Activated CD8-positive, alpha-beta T cell treated with anti-CD3 and anti-CD28 coated beads, Interleukin-2, amount 10 ng/mL, durations not matched to agents 7 days and 5 days (primary cell): Measurements from ENCODE around the gene C10orf71. TPM values are rescaled to one million over a fixed set of nuclear protein-coding genes. Genes with fewer than 3 reads are reported as not detected.
A peak's percentile ranks its signal among the peaks of the same experiment; 100 is the strongest.

Source experiments
- ATAC-seq: fragments of 150-1000 bp; cut with Tn5 transposase; one replicate; pipeline ENCODE4 v1.10.0; 2021; ENCODE audit warnings: moderate library complexity
- CTCF ChIA-PET: fragments of 350-600 bp; sonication (Branson Sonifier 250); formaldehyde crosslinking; loops from one replicate; lab custom pipeline; 2021; ENCODE audit warnings: antibody characterized with exemption; lab: Charles Lee
- POLR2A ChIA-PET: fragments of 350-600 bp; sonication (Branson Sonifier 250); formaldehyde crosslinking; loops from one replicate; lab custom pipeline; 2021; ENCODE audit warnings: antibody characterized with exemption; lab: Charles Lee
- DNase-seq: peaks from one replicate; pipeline ENCODE4 v3.0.0-alpha.2; 2020
- H3K27ac Mint-ChIP-seq: one replicate; pipeline ENCODE4 v1.8.0; 2021; ENCODE audit warnings: mild to moderate bottlenecking, mixed read lengths
- H3K27me3 Mint-ChIP-seq: one replicate; pipeline ENCODE4 v1.8.0; 2021; ENCODE audit warnings: low read depth, mixed read lengths
- H3K36me3 Mint-ChIP-seq: one replicate; pipeline ENCODE4 v1.8.0; 2021; ENCODE audit warnings: low read depth, mixed read lengths
- H3K4me1 Mint-ChIP-seq: one replicate; pipeline ENCODE4 v1.8.0; 2021; ENCODE audit warnings: low read depth, mixed read lengths
- H3K4me3 Mint-ChIP-seq: one replicate; pipeline ENCODE4 v1.8.0; 2021; ENCODE audit warnings: mild to moderate bottlenecking, mixed read lengths
- H3K9me3 Mint-ChIP-seq: one replicate; pipeline ENCODE4 v1.8.0; 2022; ENCODE audit warnings: mixed read lengths; ENCODE audit not compliant: insufficient read depth
- total RNA-seq, 2 experiments: library from RNA; stranded (reverse); gene quantifications; one replicate each; pipeline ENCODE4 v1.2.3, GENCODE V29; 2021

The C10orf71 gene
- total RNA-seq, 2 experiments from 2014 or later, result not detected

- Mint-ChIP-seq H3K36me3 (peaks cover 9% of the 10 kb centered on the region), H3K27ac (no peak overlapping the region), H3K4me1 (peaks cover 5% of the 10 kb centered on the region), H3K27me3 (peaks cover 50% of the 10 kb centered on the region), H3K9me3 (peaks cover 23% of the 10 kb centered on the region), H3K4me3 (no peak overlapping the region)
- ATAC-seq (no peak), DNase-seq (no peak)
- CTCF ChIA-PET, result no interaction called here
- POLR2A ChIA-PET, result no interaction called here
Measured at GRCh38 chr10:49264177-49264677, 34.7 kb upstream of the C10orf71 start.

- peaks cover 23% of the 10 kb centered on the region for H3K9me3 Mint-ChIP-seq
- H3K4me3 Mint-ChIP-seq, result no peak overlapping the region
- no peak overlapping the region for H3K27ac Mint-ChIP-seq
- DNase-seq, result no peak
- H3K4me1 Mint-ChIP-seq, result peaks cover 5% of the 10 kb centered on the region
- POLR2A ChIA-PET, result no interaction called here
- peaks cover 9% of the 10 kb centered on the region for H3K36me3 Mint-ChIP-seq
- no peak for ATAC-seq
- CTCF ChIA-PET, result no interaction called here
- peaks cover 40% of the 10 kb centered on the region for H3K27me3 Mint-ChIP-seq
Measured at GRCh38 chr10:49265885-49266284, 33.1 kb upstream of the C10orf71 start.

GRCh38 chr10:49268185-49268584, 30.8 kb upstream of the C10orf71 start:
- ATAC-seq, result no peak

GRCh38 chr10:49269523-49269922, 29.4 kb upstream of the C10orf71 start:
- DNase-seq, result no peak
- Mint-ChIP-seq H3K4me3 (no peak overlapping the region), H3K4me1 (peaks cover 21% of the 10 kb centered on the region), H3K36me3 (peaks cover 9% of the 10 kb centered on the region), H3K27ac (no peak overlapping the region), H3K9me3 (peaks cover 23% of the 10 kb centered on the region), H3K27me3 (peaks cover 28% of the 10 kb centered on the region)
- ATAC-seq, result no peak
- POLR2A ChIA-PET, result no interaction called here
- CTCF ChIA-PET, result interaction anchor here (1.0 kb wide), 1 partner anchor 239 kb away, joined by 4 read pairs; no protein-coding TSS in a partner anchor

More at GRCh38 chr10:49268185-49268584, 30.8 kb upstream of the C10orf71 start:
- Mint-ChIP-seq H3K9me3 (peaks cover 23% of the 10 kb centered on the region), H3K4me1 (peaks cover 20% of the 10 kb centered on the region), H3K36me3 (peaks cover 9% of the 10 kb centered on the region), H3K27me3 (peaks cover 32% of the 10 kb centered on the region), H3K27ac (no peak overlapping the region), H3K4me3 (no peak overlapping the region)
- ChIA-PET POLR2A (no interaction called here), CTCF (interaction anchor here (1.0 kb wide), 1 partner anchor 241 kb away, joined by 4 read pairs; no protein-coding TSS in a partner anchor)
- no peak for DNase-seq

- Mint-ChIP-seq H3K27me3 (peaks cover 21% of the 10 kb centered on the region), H3K4me3 (no peak overlapping the region), H3K36me3 (peaks cover 6% of the 10 kb centered on the region), H3K9me3 (peaks cover 15% of the 10 kb centered on the region), H3K27ac (no peak overlapping the region), H3K4me1 (peaks cover 21% of the 10 kb centered on the region)
- ChIA-PET POLR2A (no interaction called here), CTCF (no interaction called here)
- DNase-seq (no peak), ATAC-seq (no peak)
Measured at GRCh38 chr10:49270565-49270964, 28.4 kb upstream of the C10orf71 start.

- ATAC-seq, result no peak
- peaks cover 8% of the 10 kb centered on the region for H3K9me3 Mint-ChIP-seq
- peaks cover 14% of the 10 kb centered on the region for H3K27me3 Mint-ChIP-seq
- peak; percentile 15 for DNase-seq
- ChIA-PET POLR2A (no interaction called here), CTCF (no interaction called here)
- no peak overlapping the region for H3K4me3 Mint-ChIP-seq
- H3K36me3 Mint-ChIP-seq, result peaks cover 2% of the 10 kb centered on the region
- H3K27ac Mint-ChIP-seq, result no peak overlapping the region
- H3K4me1 Mint-ChIP-seq, result peaks cover 21% of the 10 kb centered on the region
Measured at GRCh38 chr10:49271346-49271745, 27.6 kb upstream of the C10orf71 start.

- Mint-ChIP-seq H3K4me1 (peaks cover 21% of the 10 kb centered on the region), H3K36me3 (no peaks in the 10 kb centered on the region), H3K4me3 (no peak overlapping the region), H3K27me3 (peaks cover 10% of the 10 kb centered on the region), H3K27ac (peak overlapping the region; percentile 82), H3K9me3 (peaks cover under 1% of the 10 kb centered on the region)
- no peak for DNase-seq
- ATAC-seq, result peak; percentile 15
- CTCF ChIA-PET, result no interaction called here
- POLR2A ChIA-PET, result no interaction called here
Measured at GRCh38 chr10:49272251-49273081, 26.5 kb upstream of the C10orf71 start.

GRCh38 chr10:49273082-49273465, 25.9 kb upstream of the C10orf71 start:
- no peak overlapping the region for H3K4me3 Mint-ChIP-seq
- peaks cover 6% of the 10 kb centered on the region for H3K27me3 Mint-ChIP-seq
- CTCF ChIA-PET, result no interaction called here
- POLR2A ChIA-PET, result no interaction called here
- H3K4me1 Mint-ChIP-seq, result peaks cover 21% of the 10 kb centered on the region
- DNase-seq (no peak), ATAC-seq (peak; percentile 64)
- H3K27ac Mint-ChIP-seq, result peak overlapping the region; percentile 82
- H3K9me3 Mint-ChIP-seq, result no peaks in the 10 kb centered on the region
- no peaks in the 10 kb centered on the region for H3K36me3 Mint-ChIP-seq

- ChIA-PET CTCF (no interaction called here), POLR2A (no interaction called here)
- Mint-ChIP-seq H3K4me1 (peaks cover 21% of the 10 kb centered on the region), H3K36me3 (no peaks in the 10 kb centered on the region), H3K9me3 (no peaks in the 10 kb centered on the region), H3K27ac (no peak overlapping the region), H3K4me3 (no peak overlapping the region), H3K27me3 (peaks cover 8% of the 10 kb centered on the region)
- DNase-seq (no peak), ATAC-seq (no peak)
Measured at GRCh38 chr10:49273626-49274025, 25.3 kb upstream of the C10orf71 start.

- ATAC-seq (no peak), DNase-seq (no peak)
- CTCF ChIA-PET, result interaction anchor here (1.2 kb wide), 1 partner anchor 110 kb away, joined by 3 read pairs; no protein-coding TSS in a partner anchor
- Mint-ChIP-seq H3K4me3 (no peak overlapping the region), H3K36me3 (no peaks in the 10 kb centered on the region), H3K27ac (no peak overlapping the region), H3K4me1 (peaks cover 29% of the 10 kb centered on the region), H3K27me3 (peaks cover 7% of the 10 kb centered on the region), H3K9me3 (no peaks in the 10 kb centered on the region)
- POLR2A ChIA-PET, result no interaction called here
Measured at GRCh38 chr10:49274886-49275285, 24.1 kb upstream of the C10orf71 start.

- no peak for DNase-seq
- H3K9me3 Mint-ChIP-seq, result no peaks in the 10 kb centered on the region
- CTCF ChIA-PET, result no interaction called here
- no peaks in the 10 kb centered on the region for H3K36me3 Mint-ChIP-seq
- H3K4me1 Mint-ChIP-seq, result peaks cover 38% of the 10 kb centered on the region
- H3K27ac Mint-ChIP-seq, result no peak overlapping the region
- H3K27me3 Mint-ChIP-seq, result peaks cover 3% of the 10 kb centered on the region
- POLR2A ChIA-PET, result no interaction called here
- H3K4me3 Mint-ChIP-seq, result no peak overlapping the region
- ATAC-seq, result no peak
Measured at GRCh38 chr10:49275896-49276295, 23.1 kb upstream of the C10orf71 start.

- Mint-ChIP-seq H3K9me3 (no peaks in the 10 kb centered on the region), H3K27me3 (peaks cover 3% of the 10 kb centered on the region), H3K4me3 (no peak overlapping the region), H3K27ac (no peak overlapping the region), H3K36me3 (no peaks in the 10 kb centered on the region), H3K4me1 (peaks cover 38% of the 10 kb centered on the region)
- CTCF ChIA-PET, result no interaction called here
- DNase-seq (no peak), ATAC-seq (no peak)
- POLR2A ChIA-PET, result no interaction called here
Measured at GRCh38 chr10:49276596-49276995, 22.4 kb upstream of the C10orf71 start.
